ENCODE measurements around the gene SCUBE1. TPM values are rescaled to one million over a fixed set of nuclear protein-coding genes. Genes with fewer than 3 reads are reported as not detected.

The SCUBE1 gene
- total RNA-seq, 1 experiment from 2014 or later: not detected

DNA sequence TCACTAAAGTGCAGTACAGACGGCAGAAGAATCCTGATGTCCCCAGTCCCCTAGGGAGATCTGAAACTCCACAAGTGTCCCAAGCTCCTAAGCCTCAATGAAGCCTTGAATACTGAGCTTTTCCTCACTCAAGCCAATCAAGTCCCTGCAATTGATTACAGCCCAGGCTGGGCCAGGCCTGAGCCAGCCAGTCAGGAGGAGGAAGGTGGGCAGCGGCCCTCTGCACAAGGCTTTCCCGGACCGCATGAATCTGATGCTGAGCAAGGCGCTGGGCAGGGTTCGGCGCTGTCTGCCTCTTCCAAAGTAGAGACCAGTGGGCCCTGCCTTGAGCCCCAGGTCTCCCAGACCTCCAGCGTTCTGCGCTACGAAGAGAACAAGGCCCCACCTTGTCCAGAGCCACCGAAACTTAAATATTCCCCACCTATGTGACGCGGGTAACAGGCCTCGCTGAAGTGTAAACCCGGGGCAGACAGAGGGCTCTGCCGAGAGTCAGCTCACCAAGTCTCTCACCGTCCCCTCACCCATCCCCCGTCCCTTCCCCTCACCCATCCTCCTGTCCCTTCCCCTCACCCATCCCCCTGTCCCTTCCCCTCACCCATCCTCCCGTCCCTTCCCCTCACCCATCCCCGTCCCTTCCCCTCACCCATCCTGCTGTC, 63.2 kb downstream of the SCUBE1 start:
- BruUV-seq (replicated peaks): no TSS peak
- CTCF ChIA-PET: no interaction called here
- H3K27ac ChIP-seq (ENCODE audit: low read length): no peak overlapping the region
- H3K36me3 ChIP-seq (ENCODE audit: control insufficient read depth, insufficient read depth, low read length): no peaks in the 10 kb centered on the region
- ATAC-seq: no peak
- no peaks in the 10 kb centered on the region for H3K27me3 ChIP-seq (ENCODE audit: control insufficient read depth, insufficient read depth, low read length)
- POLR2A ChIA-PET: no interaction called here
- no peak for DNase-seq (ENCODE audit: low read depth, low spot score)
- in situ Hi-C loops (cut with HindIII; ENCODE audit: low pct_unique_long_range_greater_than_20kb, low sequenced_read_pairs) (no loop called here), intact Hi-C loops (cut with micrococcal nuclease; ENCODE audit: unreplicated experiment) (no loop called here)
- H3K4me3 ChIP-seq (ENCODE audit: low read depth in 2 of 2, low read length in 2 of 2): no peak overlapping the region
- no peak for TF ChIP-seq SIN3A (IDR thresholded peaks at IDR 0.05; ENCODE audit: borderline replicate concordance, insufficient read depth, low read depth, low read length)
- no peaks in the 10 kb centered on the region for H3K9me3 ChIP-seq (ENCODE audit: control insufficient read depth, insufficient read depth, low read depth, low read length)
- H3K4me1 ChIP-seq (ENCODE audit: control insufficient read depth, insufficient read depth, low read length): no peaks in the 10 kb centered on the region

DNA sequence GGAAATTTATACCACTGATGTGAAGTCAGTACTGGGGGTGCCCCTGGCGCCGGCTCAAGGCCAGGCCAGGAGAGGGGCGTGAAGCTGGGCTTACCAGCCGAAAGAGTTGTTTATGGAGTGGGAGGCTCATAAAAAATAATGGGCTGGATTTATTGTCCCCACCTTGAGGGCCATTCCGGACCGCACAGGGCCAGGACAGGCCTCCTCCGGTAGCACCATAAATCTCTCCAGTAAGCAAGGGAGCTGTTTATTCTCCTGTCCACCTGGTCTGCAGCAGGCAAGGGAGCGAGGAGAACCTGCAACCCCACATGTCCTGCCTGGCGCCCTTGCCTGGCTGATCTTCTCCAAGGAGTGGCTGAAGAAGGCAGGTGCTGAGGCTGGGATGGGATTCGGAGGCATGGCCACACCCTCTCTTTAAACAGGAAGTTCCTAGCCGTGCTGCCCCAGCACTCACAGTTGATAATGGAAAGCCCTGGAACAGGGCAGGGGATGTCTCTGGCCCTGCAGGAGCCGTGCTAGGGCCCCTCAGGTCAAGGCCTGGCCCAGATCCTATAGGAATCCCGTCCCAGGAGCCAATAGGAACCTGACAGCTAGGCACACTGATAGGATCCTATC, 65.1 kb downstream of the SCUBE1 start:
- TF ChIP-seq POLR2AphosphoS5 (IDR thresholded peaks at IDR 0.05; ENCODE audit: low read depth, low read length): no peak
- TF ChIP-seq REST (IDR thresholded peaks at IDR 0.05; ENCODE audit: insufficient read depth in 1 of 2, low read depth in 2 of 2, low read length in 1 of 2): no peak
- TF ChIP-seq CTCF (IDR thresholded peaks at IDR 0.05): no peak
- no peak for TF ChIP-seq TCF7L2 (IDR thresholded peaks at IDR 0.05; ENCODE audit: low read depth, low read length)
- DNase-seq (ENCODE audit: low read depth, low spot score) (no peak), ATAC-seq (no peak)
- in situ Hi-C loops (cut with HindIII; ENCODE audit: low pct_unique_long_range_greater_than_20kb, low sequenced_read_pairs): no loop called here
- Histone ChIP-seq H3K4me1 (ENCODE audit: control insufficient read depth, insufficient read depth, low read length) (no peaks in the 10 kb centered on the region), H3K27me3 (ENCODE audit: control insufficient read depth, insufficient read depth, low read length) (no peaks in the 10 kb centered on the region), H3K36me3 (ENCODE audit: control insufficient read depth, insufficient read depth, low read length) (no peaks in the 10 kb centered on the region), H3K9me3 (ENCODE audit: control insufficient read depth, insufficient read depth, low read depth, low read length) (no peaks in the 10 kb centered on the region), H3K27ac (ENCODE audit: low read length) (no peak overlapping the region), H3K4me3 (ENCODE audit: low read depth in 2 of 2, low read length in 2 of 2) (no peak overlapping the region)
- intact Hi-C loops (cut with micrococcal nuclease; ENCODE audit: unreplicated experiment): no loop called here
- BruUV-seq (replicated peaks): no TSS peak
- ChIA-PET POLR2A (no interaction called here), CTCF (no interaction called here)

GRCh38 chr22:43277091-43277490, 66.1 kb downstream of the SCUBE1 start:
- Histone ChIP-seq H3K27ac (ENCODE audit: low read length) (no peak overlapping the region), H3K4me1 (ENCODE audit: control insufficient read depth, insufficient read depth, low read length) (no peaks in the 10 kb centered on the region), H3K36me3 (ENCODE audit: control insufficient read depth, insufficient read depth, low read length) (no peaks in the 10 kb centered on the region), H3K4me3 (ENCODE audit: low read depth in 2 of 2, low read length in 2 of 2) (no peak overlapping the region), H3K9me3 (ENCODE audit: control insufficient read depth, insufficient read depth, low read depth, low read length) (no peaks in the 10 kb centered on the region), H3K27me3 (ENCODE audit: control insufficient read depth, insufficient read depth, low read length) (no peaks in the 10 kb centered on the region)
- TF ChIP-seq SIN3A (IDR thresholded peaks at IDR 0.05; ENCODE audit: borderline replicate concordance, insufficient read depth, low read depth, low read length) (no peak), REST (IDR thresholded peaks at IDR 0.05; ENCODE audit: insufficient read depth in 1 of 2, low read depth in 2 of 2, low read length in 1 of 2) (no peak), TCF7L2 (IDR thresholded peaks at IDR 0.05; ENCODE audit: low read depth, low read length) (no peak), CTCF (IDR thresholded peaks at IDR 0.05) (no peak), POLR2AphosphoS5 (IDR thresholded peaks at IDR 0.05; ENCODE audit: low read depth, low read length) (no peak)
- intact Hi-C loops (cut with micrococcal nuclease; ENCODE audit: unreplicated experiment) (no loop called here), in situ Hi-C loops (cut with HindIII; ENCODE audit: low pct_unique_long_range_greater_than_20kb, low sequenced_read_pairs) (no loop called here)
- ChIA-PET POLR2A (no interaction called here), CTCF (no interaction called here)
- no TSS peak for BruUV-seq (replicated peaks)
- DNase-seq (ENCODE audit: low read depth, low spot score) (no peak), ATAC-seq (no peak)
